Measurements from ENCODE around the gene LIN28B.

LIN28B gene

DNA sequence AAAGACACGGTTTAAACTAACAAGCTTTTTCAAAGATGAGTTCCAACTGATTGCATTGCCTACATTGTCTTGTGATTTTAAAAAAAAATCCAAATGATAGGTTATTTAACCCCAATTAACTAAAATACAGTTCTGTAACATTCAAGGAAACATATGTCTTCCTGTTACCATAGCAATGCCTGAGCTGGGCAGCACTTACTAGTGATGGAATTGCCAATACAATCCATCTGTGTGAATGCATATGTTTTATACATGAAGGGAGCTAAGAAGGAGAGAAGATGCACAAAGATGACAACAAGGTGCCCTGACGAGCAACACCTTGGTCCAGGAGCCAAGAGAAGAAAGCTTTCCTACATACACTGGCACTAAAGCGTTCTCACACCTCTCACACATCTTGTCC lies 154.2 kb downstream of the LIN28B start:
- Histone ChIP-seq H3K27ac (no peak overlapping the region), H3K9me3 (ENCODE audit: control insufficient read depth, low read length) (no peaks in the 10 kb centered on the region), H3K79me2 (no peaks in the 10 kb centered on the region), H3K36me3 (ENCODE audit: control insufficient read depth, insufficient read depth, low read length) (no peaks in the 10 kb centered on the region), H3K4me2 (ENCODE audit: low read length) (no peak overlapping the region), H3K27me3 (ENCODE audit: control insufficient read depth, insufficient read depth, low read length) (no peaks in the 10 kb centered on the region), H3K4me3 (ENCODE audit: low read depth, low read length) (no peak overlapping the region), H3K4me1 (no peaks in the 10 kb centered on the region), H3K9ac (no peak overlapping the region), H2AFZ (no peak overlapping the region)
- TF ChIP-seq, protein P1, sequence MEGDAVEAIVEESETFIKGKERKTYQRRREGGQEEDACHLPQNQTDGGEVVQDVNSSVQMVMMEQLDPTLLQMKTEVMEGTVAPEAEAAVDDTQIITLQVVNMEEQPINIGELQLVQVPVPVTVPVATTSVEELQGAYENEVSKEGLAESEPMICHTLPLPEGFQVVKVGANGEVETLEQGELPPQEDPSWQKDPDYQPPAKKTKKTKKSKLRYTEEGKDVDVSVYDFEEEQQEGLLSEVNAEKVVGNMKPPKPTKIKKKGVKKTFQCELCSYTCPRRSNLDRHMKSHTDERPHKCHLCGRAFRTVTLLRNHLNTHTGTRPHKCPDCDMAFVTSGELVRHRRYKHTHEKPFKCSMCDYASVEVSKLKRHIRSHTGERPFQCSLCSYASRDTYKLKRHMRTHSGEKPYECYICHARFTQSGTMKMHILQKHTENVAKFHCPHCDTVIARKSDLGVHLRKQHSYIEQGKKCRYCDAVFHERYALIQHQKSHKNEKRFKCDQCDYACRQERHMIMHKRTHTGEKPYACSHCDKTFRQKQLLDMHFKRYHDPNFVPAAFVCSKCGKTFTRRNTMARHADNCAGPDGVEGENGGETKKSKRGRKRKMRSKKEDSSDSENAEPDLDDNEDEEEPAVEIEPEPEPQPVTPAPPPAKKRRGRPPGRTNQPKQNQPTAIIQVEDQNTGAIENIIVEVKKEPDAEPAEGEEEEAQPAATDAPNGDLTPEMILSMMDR (IDR thresholded peaks at IDR 0.05), result no peak

DNA sequence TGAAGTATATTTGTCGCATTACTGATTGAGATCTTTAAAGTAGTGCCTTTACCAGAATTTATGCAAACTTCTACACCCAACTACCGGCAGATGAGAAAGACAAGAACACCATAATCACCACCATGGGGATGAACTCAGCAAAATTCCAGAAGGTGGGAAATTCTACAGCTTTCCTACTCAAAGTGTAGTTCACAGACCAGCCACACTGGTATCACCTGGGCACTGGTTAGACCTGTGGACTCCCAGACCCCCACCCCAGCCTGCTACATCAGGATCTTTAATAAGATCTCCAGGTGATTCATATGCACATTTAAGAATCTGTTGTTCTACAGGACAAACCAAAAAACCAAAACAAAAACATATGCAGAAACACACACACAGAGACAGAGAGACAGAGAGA lies 155.0 kb downstream of the LIN28B start:
- TF ChIP-seq, protein P1 (IDR thresholded peaks at IDR 0.05), result no peak
- Histone ChIP-seq H3K27ac (no peak overlapping the region), H3K36me3 (ENCODE audit: control insufficient read depth, insufficient read depth, low read length) (no peaks in the 10 kb centered on the region), H3K9ac (no peak overlapping the region), H3K4me2 (ENCODE audit: low read length) (no peak overlapping the region), H3K9me3 (ENCODE audit: control insufficient read depth, low read length) (no peaks in the 10 kb centered on the region), H3K4me1 (no peaks in the 10 kb centered on the region), H3K27me3 (ENCODE audit: control insufficient read depth, insufficient read depth, low read length) (no peaks in the 10 kb centered on the region), H2AFZ (no peak overlapping the region), H3K79me2 (no peaks in the 10 kb centered on the region), H3K4me3 (ENCODE audit: low read depth, low read length) (no peak overlapping the region)

DNA sequence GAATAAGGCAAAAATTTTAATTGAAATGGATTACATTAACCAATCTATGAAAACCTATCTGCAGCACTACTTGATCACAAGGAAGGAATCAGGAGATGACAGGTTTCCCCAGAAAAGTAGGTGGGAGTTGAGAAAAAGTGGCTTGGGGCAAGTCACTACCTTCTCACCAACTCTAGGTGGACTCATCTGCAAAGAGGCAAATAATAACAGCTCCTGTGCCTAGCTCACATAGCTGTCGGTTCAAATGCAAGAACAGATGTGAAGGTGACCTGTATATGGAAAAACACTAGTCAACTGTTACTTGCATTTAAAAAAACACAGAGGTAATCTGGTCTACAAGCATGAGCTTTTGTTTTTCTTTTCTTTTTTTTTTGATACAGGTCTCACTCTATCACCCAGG lies 155.7 kb downstream of the LIN28B start:
- Histone ChIP-seq H3K4me1 (no peaks in the 10 kb centered on the region), H3K4me3 (ENCODE audit: low read depth, low read length) (no peak overlapping the region), H3K27ac (no peak overlapping the region), H3K9ac (no peak overlapping the region), H3K4me2 (ENCODE audit: low read length) (no peak overlapping the region), H3K79me2 (no peaks in the 10 kb centered on the region), H3K36me3 (ENCODE audit: control insufficient read depth, insufficient read depth, low read length) (no peaks in the 10 kb centered on the region), H3K27me3 (ENCODE audit: control insufficient read depth, insufficient read depth, low read length) (no peaks in the 10 kb centered on the region), H2AFZ (no peak overlapping the region), H3K9me3 (ENCODE audit: control insufficient read depth, low read length) (no peaks in the 10 kb centered on the region)
- TF ChIP-seq, protein P1 (IDR thresholded peaks at IDR 0.05), result no peak

DNA sequence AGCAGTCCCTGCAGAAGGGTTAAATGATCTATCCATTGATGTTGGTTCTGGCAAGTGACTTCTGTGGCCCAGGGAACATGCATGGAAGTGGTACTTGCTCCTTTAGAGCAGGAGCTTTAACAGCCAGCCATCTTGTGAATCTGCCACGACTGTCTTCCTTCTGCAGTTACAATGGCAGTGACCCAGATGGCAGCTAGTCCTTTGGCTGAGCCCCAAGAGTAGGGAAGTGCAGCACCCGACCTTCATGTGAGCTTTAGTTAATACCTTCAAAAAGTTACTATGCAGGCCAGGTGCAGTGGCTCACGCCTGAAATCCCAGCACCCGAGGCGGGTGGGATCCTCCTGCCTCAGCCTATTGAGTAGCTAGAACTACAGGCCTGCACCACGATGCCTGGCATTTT lies 156.5 kb downstream of the LIN28B start:
- Histone ChIP-seq H3K36me3 (ENCODE audit: control insufficient read depth, insufficient read depth, low read length) (no peaks in the 10 kb centered on the region), H3K4me2 (ENCODE audit: low read length) (no peak overlapping the region), H3K9me3 (ENCODE audit: control insufficient read depth, low read length) (no peaks in the 10 kb centered on the region), H3K4me3 (ENCODE audit: low read depth, low read length) (no peak overlapping the region), H3K27ac (no peak overlapping the region), H3K27me3 (ENCODE audit: control insufficient read depth, insufficient read depth, low read length) (no peaks in the 10 kb centered on the region), H3K4me1 (no peaks in the 10 kb centered on the region), H2AFZ (no peak overlapping the region), H3K9ac (no peak overlapping the region), H3K79me2 (no peaks in the 10 kb centered on the region)
- TF ChIP-seq, protein P1 (IDR thresholded peaks at IDR 0.05), result no peak

DNA sequence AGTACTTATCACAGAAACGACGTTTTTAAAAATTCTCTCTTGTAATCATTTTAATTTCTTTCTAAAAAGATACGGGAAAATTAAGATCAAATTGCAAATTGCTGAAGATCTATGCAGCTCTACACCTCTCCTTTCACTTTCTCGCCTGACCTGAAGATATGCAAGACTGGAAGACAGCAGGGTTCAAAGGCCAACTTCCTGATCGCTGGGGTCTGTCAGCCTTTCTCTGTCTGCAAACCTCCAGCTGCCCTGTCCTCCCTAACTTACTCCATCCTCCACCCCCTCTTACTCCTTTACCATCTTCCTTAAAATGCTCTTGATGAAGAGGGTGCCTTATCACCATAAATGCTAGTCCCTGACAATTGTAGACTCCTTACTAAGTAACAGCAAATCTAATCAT lies 159.2 kb downstream of the LIN28B start:
- H3K4me3 ChIP-seq (ENCODE audit: low read depth, low read length), result no peak overlapping the region
- H2AFZ ChIP-seq, result no peak overlapping the region
- no peak overlapping the region for H3K27ac ChIP-seq
- no peak overlapping the region for H3K4me2 ChIP-seq (ENCODE audit: low read length)
- no peaks in the 10 kb centered on the region for H3K36me3 ChIP-seq (ENCODE audit: control insufficient read depth, insufficient read depth, low read length)
- no peaks in the 10 kb centered on the region for H3K9me3 ChIP-seq (ENCODE audit: control insufficient read depth, low read length)
- TF ChIP-seq, protein P1 (IDR thresholded peaks at IDR 0.05), result no peak
- H3K9ac ChIP-seq, result no peak overlapping the region
- no peaks in the 10 kb centered on the region for H3K4me1 ChIP-seq
- no peaks in the 10 kb centered on the region for H3K79me2 ChIP-seq
- no peaks in the 10 kb centered on the region for H3K27me3 ChIP-seq (ENCODE audit: control insufficient read depth, insufficient read depth, low read length)

Measured in parathyroid adenoma (tissue), 2 donors.